ENCODE measurements around the gene NAPEPLD.
"Not testable (repeated sequence)": the region's sequence is repeated elsewhere in the genome, so short reads cannot be mapped to it uniquely, and the experiment has no call there.

Gene NAPEPLD

GRCh38 chr7:103151993-103152676 lies 3.2 kb upstream of the NAPEPLD start:
- not testable (repeated sequence) for H3K27ac Mint-ChIP-seq, H3K4me3 Mint-ChIP-seq

GRCh38 chr7:103150192-103150591 lies 1.3 kb upstream of the NAPEPLD start:
- peak overlapping the region; percentile 89 to 98 for H3K4me3 Mint-ChIP-seq
- DNase-seq (no peak), ATAC-seq (no peak)
- no peaks in the 10 kb centered on the region for H3K27me3 Mint-ChIP-seq
- H3K9me3 Mint-ChIP-seq, result no peaks in the 10 kb centered on the region
- peak overlapping the region in 1 of 2 donors; percentile 97 for H3K27ac Mint-ChIP-seq
- peaks cover 52% of the 10 kb centered on the region for H3K4me1 Mint-ChIP-seq

More at GRCh38 chr7:103151993-103152676, 3.2 kb upstream of the NAPEPLD start:
- DNase-seq, H3K27me3 Mint-ChIP-seq, H3K9me3 Mint-ChIP-seq, ATAC-seq: not testable (repeated sequence)
- peaks cover 46% of the 10 kb centered on the region for H3K4me1 Mint-ChIP-seq

- H3K4me1 Mint-ChIP-seq, result peaks cover 52% of the 10 kb centered on the region
- no peaks in the 10 kb centered on the region for H3K27me3 Mint-ChIP-seq
- peak; percentile 36 for ATAC-seq
- H3K27ac Mint-ChIP-seq, result peak overlapping the region; percentile 97 to 100
- DNase-seq, result no peak
- H3K4me3 Mint-ChIP-seq, result peak overlapping the region; percentile 89 to 98
- H3K9me3 Mint-ChIP-seq, result no peaks in the 10 kb centered on the region
Measured at GRCh38 chr7:103149808-103150180, 895 bp upstream of the NAPEPLD start.

GRCh38 chr7:103148131-103148993 lies 537 bp downstream of the NAPEPLD start:
- Mint-ChIP-seq H3K27me3 (no peaks in the 10 kb centered on the region), H3K27ac (peak overlapping the region; percentile 100), H3K4me3 (peak overlapping the region; percentile 89 to 98), H3K4me1 (peaks cover 46% of the 10 kb centered on the region), H3K9me3 (no peaks in the 10 kb centered on the region)
- DNase-seq, result no peak
- ATAC-seq, result no peak

GRCh38 chr7:103144754-103145153 lies 4.1 kb downstream of the NAPEPLD start:
- H3K4me3 Mint-ChIP-seq, ATAC-seq, H3K27me3 Mint-ChIP-seq, DNase-seq, H3K27ac Mint-ChIP-seq, H3K9me3 Mint-ChIP-seq: not testable (repeated sequence)
- H3K4me1 Mint-ChIP-seq, result peaks cover 47% of the 10 kb centered on the region

GRCh38 chr7:103143868-103144267 lies 5.0 kb downstream of the NAPEPLD start:
- Mint-ChIP-seq H3K27me3 (no peaks in the 10 kb centered on the region), H3K4me1 (peaks cover 42% of the 10 kb centered on the region), H3K4me3 (no peak overlapping the region), H3K27ac (no peak overlapping the region), H3K9me3 (peaks cover 0 to 6% of the 10 kb centered on the region in 2 donors)
- ATAC-seq (no peak), DNase-seq (no peak)

GRCh38 chr7:103142494-103142893 lies 6.4 kb downstream of the NAPEPLD start:
- Mint-ChIP-seq H3K4me1 (peaks cover 30% of the 10 kb centered on the region), H3K4me3 (no peak overlapping the region), H3K27me3 (no peaks in the 10 kb centered on the region), H3K9me3 (peaks cover 0 to 6% of the 10 kb centered on the region in 2 donors), H3K27ac (no peak overlapping the region)
- ATAC-seq (no peak), DNase-seq (no peak)

GRCh38 chr7:103141753-103142404 lies 7.0 kb downstream of the NAPEPLD start:
- Mint-ChIP-seq H3K4me1 (peaks cover 24% of the 10 kb centered on the region), H3K4me3 (no peak overlapping the region), H3K27ac (peak overlapping the region in 1 of 2 donors; percentile 13), H3K27me3 (no peaks in the 10 kb centered on the region), H3K9me3 (peaks cover 0 to 6% of the 10 kb centered on the region in 2 donors)
- no peak for DNase-seq
- no peak for ATAC-seq

GRCh38 chr7:103140685-103141084 lies 8.2 kb downstream of the NAPEPLD start:
- Mint-ChIP-seq H3K9me3 (peaks cover 0 to 6% of the 10 kb centered on the region in 2 donors), H3K4me1 (peaks cover 12% of the 10 kb centered on the region), H3K27me3 (no peaks in the 10 kb centered on the region), H3K4me3 (no peak overlapping the region), H3K27ac (no peak overlapping the region)
- DNase-seq (no peak), ATAC-seq (no peak)

GRCh38 chr7:103140061-103140460 lies 8.8 kb downstream of the NAPEPLD start:
- DNase-seq, result no peak
- no peak for ATAC-seq
- Mint-ChIP-seq H3K4me1 (peaks cover 12% of the 10 kb centered on the region), H3K4me3 (no peak overlapping the region), H3K9me3 (peaks cover 0 to 6% of the 10 kb centered on the region in 2 donors), H3K27ac (no peak overlapping the region), H3K27me3 (no peaks in the 10 kb centered on the region)

- DNase-seq (no peak), ATAC-seq (no peak)
- Mint-ChIP-seq H3K4me1 (peaks cover 6% of the 10 kb centered on the region), H3K9me3 (no peaks in the 10 kb centered on the region), H3K27ac (no peak overlapping the region), H3K27me3 (no peaks in the 10 kb centered on the region), H3K4me3 (no peak overlapping the region)
Measured at GRCh38 chr7:103134836-103135554, 13.9 kb downstream of the NAPEPLD start.

- DNase-seq, result no peak
- H3K4me3 Mint-ChIP-seq, result no peak overlapping the region
- no peak for ATAC-seq
Measured at GRCh38 chr7:103132995-103133688, 15.8 kb downstream of the NAPEPLD start.

GRCh38 chr7:103130901-103131624 lies 17.8 kb downstream of the NAPEPLD start:
- H3K4me1 Mint-ChIP-seq, result peaks cover 9% of the 10 kb centered on the region
- no peak overlapping the region for H3K27ac Mint-ChIP-seq
- no peaks in the 10 kb centered on the region for H3K9me3 Mint-ChIP-seq
- no peak for DNase-seq
- no peak for ATAC-seq
- no peak overlapping the region for H3K4me3 Mint-ChIP-seq
- no peaks in the 10 kb centered on the region for H3K27me3 Mint-ChIP-seq

More at GRCh38 chr7:103132995-103133688, 15.8 kb downstream of the NAPEPLD start:
- Mint-ChIP-seq H3K27me3 (no peaks in the 10 kb centered on the region), H3K27ac (no peak overlapping the region), H3K4me1 (peaks cover 9% of the 10 kb centered on the region), H3K9me3 (no peaks in the 10 kb centered on the region)
